Sigmoid colon (tissue), 7 donors: ENCODE results near the gene PLEKHA6. TPM values are rescaled to one million over a fixed set of nuclear protein-coding genes. Genes with fewer than 3 reads are reported as not detected.
A peak's percentile ranks its signal among the peaks of the same experiment; 100 is the strongest.

Experiments
- DNase-seq: peaks from one replicate; pipeline ENCODE4 v3.0.0-alpha.2; 2019
- H3K27ac ChIP-seq, 4 donors: fragments of 200-600 bp; sonication (generic); one replicate each; pipeline ENCODE4 v1.5.1; 2016 to 2019; ENCODE audit warnings: mild to moderate bottlenecking in 1 of 4
- H3K27me3 ChIP-seq, 3 donors: fragments of 200-600 bp; sonication (generic); one replicate each; pipeline ENCODE4 v1.5.1; 2019; ENCODE audit warnings: mild to moderate bottlenecking in 1 of 3
- H3K36me3 ChIP-seq, 4 donors: fragments of 200-600 bp; sonication (generic); one replicate each; pipeline ENCODE4 v1.5.1; 2016 to 2019
- H3K4me1 ChIP-seq, 4 donors: fragments of 200-600 bp; sonication (generic); one replicate each; pipeline ENCODE4 v1.5.1; 2017 to 2019
- H3K4me3 ChIP-seq, 4 donors: fragments of 200-600 bp; sonication (generic); one replicate each; pipeline ENCODE4 v1.5.1; 2017 to 2019; ENCODE audit warnings: mild to moderate bottlenecking in 2 of 4, moderate library complexity in 1 of 4
- H3K9me3 ChIP-seq, 4 donors: fragments of 200-600 bp in 3 of 4; sonication (generic) in 3 of 4; one replicate each; pipeline versions ENCODE4 v1.5.1 to v1.6.1; 2013 to 2019
- CTCF ChIP-seq, 4 experiments: fragments of 450-650 bp in 3 of 4; fragments of 200-600 bp in 1 of 4; IDR thresholded peaks; one replicate each; pipeline ENCODE4 v1.5.1; 2016 to 2019; ENCODE audit warnings: antibody characterized with exemption in 4 of 4, mild to moderate bottlenecking in 3 of 4, moderate library complexity in 2 of 4
- EP300 ChIP-seq, 4 donors: sonication (generic); formaldehyde crosslinking; IDR thresholded peaks; one replicate each; pipeline ENCODE4 v1.6.1; 2017; ENCODE audit warnings: antibody characterized with exemption in 4 of 4
- POLR2A ChIP-seq, 2 donors: fragments of 450-650 bp; IDR thresholded peaks; one replicate each; pipeline ENCODE4 v1.6.1; 2016; ENCODE audit warnings: antibody characterized with exemption in 2 of 2, mild to moderate bottlenecking in 2 of 2, moderate library complexity in 2 of 2
- POLR2AphosphoS5 ChIP-seq, 4 donors: sonication (generic); formaldehyde crosslinking; IDR thresholded peaks; one replicate each; pipeline ENCODE4 v1.6.1; 2017; ENCODE audit warnings: antibody characterized with exemption in 4 of 4
- WGBS, 2 donors: extraction: QIAGEN DNeasy Blood & Tissue Kit; methylation state at CpG; one replicate each; pipeline ENCODE4 v1.1.7; 2013; 5-methylcytosine and 5-hydroxymethylcytosine counted together
- intact Hi-C: fragments of 100-400 bp; cut with DNase I; formaldehyde crosslinking; loops from one replicate; pipeline ENCODE4 v1.15.1; 2023
- polyA plus RNA-seq, 3 donors: library from polyadenylated mRNA; stranded (reverse); fragments of 200-250 nt; gene quantifications; one replicate each; pipeline ENCODE4 v1.2.3, GENCODE V29; 2013
- total RNA-seq, 4 donors: library from RNA; depleted of rRNA; stranded (reverse); fragments of >200 nt; gene quantifications; one replicate each; pipeline ENCODE4 v1.1.0, GENCODE V29; 2016
- donor health status: healthy with polysubstance abuse.
- donor health status: Bipolar disorder and iron deficiency.
- donor health status: healthy.

Gene PLEKHA6
- total and polyA plus RNA-seq, 7 donors: 5.6 to 58.7 (median 15.0) TPM

GRCh38 chr1:204259782-204260181, 99.9 kb downstream of the PLEKHA6 start:
- Histone ChIP-seq H3K36me3 (no peaks in the 10 kb centered on the region), H3K4me1 (peaks cover 0 to 17% (median 11%) of the 10 kb centered on the region in 4 donors), H3K9me3 (no peaks in the 10 kb centered on the region), H3K27me3 (no peaks in the 10 kb centered on the region), H3K27ac (no peak overlapping the region), H3K4me3 (no peak overlapping the region)
- intact Hi-C loops: no loop called here
- no peak for TF ChIP-seq EP300 (IDR thresholded peaks at IDR 0.05)
- TF ChIP-seq POLR2A (IDR thresholded peaks at IDR 0.05): no peak
- no peak for TF ChIP-seq POLR2AphosphoS5 (IDR thresholded peaks at IDR 0.05)
- no peak for TF ChIP-seq CTCF (IDR thresholded peaks at IDR 0.05)
- WGBS, 2 donors: 47 to 83% methylated on average over 5 of the region's 5 CpGs
- no peak for DNase-seq

- TF ChIP-seq CTCF (IDR thresholded peaks at IDR 0.05) (no peak), POLR2A (IDR thresholded peaks at IDR 0.05) (no peak), EP300 (IDR thresholded peaks at IDR 0.05) (no peak)
- Histone ChIP-seq H3K36me3 (no peaks in the 10 kb centered on the region), H3K27ac (no peak overlapping the region), H3K27me3 (no peaks in the 10 kb centered on the region), H3K9me3 (no peaks in the 10 kb centered on the region), H3K4me1 (peaks cover 0 to 12% (median 11%) of the 10 kb centered on the region in 4 donors), H3K4me3 (no peak overlapping the region)
- intact Hi-C loops: no loop called here
- 84 to 90% methylated on average over 18 of the region's 18 CpGs for WGBS, 2 donors
- DNase-seq: no peak
These were observed 100.5 kb downstream of the PLEKHA6 start for GRCh38 chr1:204259196-204259595.

GRCh38 chr1:204258213-204259115, 101.3 kb downstream of the PLEKHA6 start:
- H3K27me3 ChIP-seq: no peaks in the 10 kb centered on the region
- TF ChIP-seq POLR2AphosphoS5 (IDR thresholded peaks at IDR 0.05) (no peak), EP300 (IDR thresholded peaks at IDR 0.05) (no peak), POLR2A (IDR thresholded peaks at IDR 0.05) (no peak), CTCF (IDR thresholded peaks at IDR 0.05) (peak in 3 of 4 experiments; percentile 30 to 48 (median 32))
- no peaks in the 10 kb centered on the region for H3K36me3 ChIP-seq
- WGBS, 2 donors: 65 to 67% methylated on average over 7 of the region's 7 CpGs
- no peak for DNase-seq
- H3K4me1 ChIP-seq: peaks cover 0 to 7% (median 5%) of the 10 kb centered on the region in 4 donors
- no peak overlapping the region for H3K27ac ChIP-seq
- intact Hi-C loops: loop anchor here (1.0 kb wide), 1 partner anchor 105 kb away; no protein-coding TSS in a partner anchor
- H3K4me3 ChIP-seq: no peak overlapping the region
- no peaks in the 10 kb centered on the region for H3K9me3 ChIP-seq

GRCh38 chr1:204257446-204257845, 102.3 kb downstream of the PLEKHA6 start:
- intact Hi-C loops: no loop called here
- Histone ChIP-seq H3K9me3 (no peaks in the 10 kb centered on the region), H3K4me3 (no peak overlapping the region), H3K27me3 (no peaks in the 10 kb centered on the region), H3K4me1 (no peaks in the 10 kb centered on the region), H3K36me3 (no peaks in the 10 kb centered on the region), H3K27ac (no peak overlapping the region)
- WGBS, 2 donors: 93 to 96% methylated on average over 24 of the region's 24 CpGs
- no peak for DNase-seq
- no peak for TF ChIP-seq EP300 (IDR thresholded peaks at IDR 0.05)
- no peak for TF ChIP-seq POLR2AphosphoS5 (IDR thresholded peaks at IDR 0.05)
- no peak for TF ChIP-seq CTCF (IDR thresholded peaks at IDR 0.05)
